PC-3 (cell line): ENCODE measurements around the gene FCRL5. TPM values are rescaled to one million over a fixed set of nuclear protein-coding genes. Genes with fewer than 3 reads are reported as not detected.
A peak's percentile ranks its signal among the peaks of the same experiment; 100 is the strongest.

Experiments
- ATAC-seq: fragments of 200-7000 bp; cut with Tn5 transposase; 2 replicates; pipeline ENCODE4 v1.9.1; 2020; ENCODE audit warnings: mild to moderate bottlenecking, moderate library complexity
- BruUV-seq: library from RNA; stranded (reverse); fragments of 400-500 nt; replicated peaks from 2 replicates; lab custom pipeline; 2021; lab: Mats Ljungman, UMichigan
- CTCF ChIA-PET: fragments of 300-600 bp; sonication (Branson Sonifier 250); formaldehyde crosslinking; loops from one replicate; lab custom pipeline; 2022; ENCODE audit warnings: antibody characterized with exemption; lab: Charles Lee
- POLR2A ChIA-PET: fragments of 300-600 bp; sonication (Branson Sonifier 250); formaldehyde crosslinking; loops from one replicate; lab custom pipeline; 2022; ENCODE audit warnings: antibody characterized with exemption; ENCODE audit not compliant: unreplicated experiment; lab: Charles Lee
- DNase-seq: peaks from one replicate; pipeline ENCODE4 v3.0.0-alpha.2; 2015
- H2AFZ ChIP-seq: fragments of 300-600 bp; sonication (generic); 2 replicates; pipeline ENCODE4 v1.6.0; 2016; ENCODE audit warnings: antibody characterized with exemption, low read length
- H3F3A ChIP-seq: fragments of 300-600 bp; sonication (generic); one replicate; pipeline ENCODE4 v1.6.0; 2017; ENCODE audit warnings: antibody characterized with exemption, low read length, control low read depth, mild to moderate bottlenecking; ENCODE audit not compliant: unreplicated experiment
- H3K27ac ChIP-seq: fragments of 300-600 bp; sonication (generic); 2 replicates; pipeline ENCODE4 v1.5.1; 2016; ENCODE audit warnings: mild to moderate bottlenecking, low read length
- H3K27me3 ChIP-seq: fragments of 300-600 bp; sonication (generic); 2 replicates; pipeline ENCODE4 v1.6.1; 2016; ENCODE audit warnings: low read length, mixed read lengths
- H3K36me3 ChIP-seq: fragments of 300-600 bp; sonication (generic); 2 replicates; pipeline ENCODE4 v1.6.1; 2016; ENCODE audit warnings: low read depth, mixed run types, low read length, mixed read lengths
- H3K4me1 ChIP-seq: fragments of 300-600 bp; sonication (generic); 2 replicates; pipeline ENCODE4 v1.5.1; 2016; ENCODE audit warnings: low read length; ENCODE audit not compliant: insufficient read depth
- H3K4me2 ChIP-seq: fragments of 300-600 bp; sonication (generic); 2 replicates; pipeline ENCODE4 v1.6.0; 2016; ENCODE audit warnings: low read length
- H3K4me3 ChIP-seq: fragments of 300-600 bp; sonication (generic); 2 replicates; pipeline ENCODE4 v1.5.1; 2016; ENCODE audit warnings: mild to moderate bottlenecking, low read length, mixed read lengths
- H3K79me2 ChIP-seq: fragments of 300-600 bp; sonication (generic); 2 replicates; pipeline ENCODE4 v1.6.1; 2017; ENCODE audit warnings: low read length, mixed read lengths
- H3K9ac ChIP-seq: fragments of 300-600 bp; sonication (generic); 2 replicates; pipeline ENCODE4 v1.6.0; 2016; ENCODE audit warnings: mild to moderate bottlenecking, low read length
- H3K9me2 ChIP-seq: fragments of 300-600 bp; sonication (generic); replicated peaks from 2 replicates; pipeline ENCODE4 v1.6.1; 2016; ENCODE audit warnings: mixed run types, low read length, mixed read lengths
- H3K9me3 ChIP-seq: fragments of 300-600 bp; sonication (generic); 2 replicates; pipeline ENCODE4 v1.6.1; 2016; ENCODE audit warnings: low read length, mixed read lengths
- H4K20me1 ChIP-seq: fragments of 300-600 bp; sonication (generic); 2 replicates; pipeline ENCODE4 v1.6.1; 2016; ENCODE audit warnings: low read length, mixed read lengths
- CTCF ChIP-seq: fragments of 300-600 bp; sonication (generic); conservative IDR thresholded peaks from 2 replicates; pipeline ENCODE4 v1.5.1; 2017; ENCODE audit warnings: antibody characterized with exemption, low read depth, mild to moderate bottlenecking, low read length
- EZH2 ChIP-seq: fragments of 300-600 bp; sonication (generic); IDR thresholded peaks from one replicate; pipeline ENCODE4 v1.6.1; 2017; ENCODE audit warnings: antibody characterized with exemption, mild to moderate bottlenecking, low read length; ENCODE audit not compliant: unreplicated experiment
- EZH2phosphoT487 ChIP-seq: fragments of 300-600 bp; sonication (generic); IDR thresholded peaks from 2 replicates; pipeline ENCODE4 v1.6.1; 2018; ENCODE audit warnings: mild to moderate bottlenecking, antibody characterized with exemption, low read length, borderline replicate concordance
- intact Hi-C: fragments of 100-400 bp; cut with micrococcal nuclease; formaldehyde crosslinking; loops from 2 replicates; pipeline ENCODE4 v1.9.0; 2023
- total RNA-seq: library from RNA; depleted of rRNA; stranded (reverse); fragments of >200 nt; gene quantifications from 2 replicates; pipeline ENCODE4 v1.2.3, GENCODE V29; 2014

Gene FCRL5
- total RNA-seq, 1 experiment from 2014 or later, result not detected

- BruUV-seq, result no TSS peak
- CTCF ChIA-PET, result no interaction called here
These were observed 55.0 kb downstream of the FCRL5 start for GRCh38 chr1:157497284-157497683.

GRCh38 chr1:157496121-157496526 is 56.2 kb downstream of the FCRL5 start:
- DNase-seq, result peak; percentile 84
- H3K4me1 ChIP-seq, result no peaks in the 10 kb centered on the region
- intact Hi-C loops, result no loop called here
- no peaks in the 10 kb centered on the region for H3K9me3 ChIP-seq
- ATAC-seq, result peak; percentile 79
- H3K27ac ChIP-seq, result no peak overlapping the region
- no peaks in the 10 kb centered on the region for H4K20me1 ChIP-seq
- no peak overlapping the region for H3K4me3 ChIP-seq
- peaks cover 31% of the 10 kb centered on the region for H3K27me3 ChIP-seq
- H2AFZ ChIP-seq, result no peak overlapping the region
- no TSS peak for BruUV-seq
- no peak overlapping the region for H3K9ac ChIP-seq
- H3K9me2 ChIP-seq, result no peaks in the 10 kb centered on the region
- TF ChIP-seq CTCF, result peak; percentile 90
- TF ChIP-seq EZH2phosphoT487, result no peak
- TF ChIP-seq EZH2, result no peak
- ChIA-PET CTCF (no interaction called here), POLR2A (no interaction called here)
- no peaks in the 10 kb centered on the region for H3F3A ChIP-seq
- H3K79me2 ChIP-seq, result no peaks in the 10 kb centered on the region
- no peaks in the 10 kb centered on the region for H3K36me3 ChIP-seq
- no peak overlapping the region for H3K4me2 ChIP-seq

More at GRCh38 chr1:157497284-157497683, 55.0 kb downstream of the FCRL5 start:
- POLR2A ChIA-PET, result no interaction called here
- H3K4me1 ChIP-seq, result no peaks in the 10 kb centered on the region
- H3K9me2 ChIP-seq, result no peaks in the 10 kb centered on the region
- no peaks in the 10 kb centered on the region for H3F3A ChIP-seq
- H3K27me3 ChIP-seq, result peaks cover 34% of the 10 kb centered on the region
- intact Hi-C loops, result no loop called here
- no peak overlapping the region for H3K4me3 ChIP-seq
- no peak overlapping the region for H2AFZ ChIP-seq
- H3K27ac ChIP-seq, result no peak overlapping the region
- TF ChIP-seq EZH2phosphoT487 (no peak), CTCF (no peak), EZH2 (no peak)
- DNase-seq (no peak), ATAC-seq (no peak)
- no peaks in the 10 kb centered on the region for H3K79me2 ChIP-seq
- no peaks in the 10 kb centered on the region for H3K9me3 ChIP-seq
- H3K9ac ChIP-seq, result no peak overlapping the region
- H3K36me3 ChIP-seq, result no peaks in the 10 kb centered on the region
- no peak overlapping the region for H3K4me2 ChIP-seq
- H4K20me1 ChIP-seq, result no peaks in the 10 kb centered on the region

- Histone ChIP-seq H3K27me3 (peaks cover 22% of the 10 kb centered on the region), H3K9me2 (no peaks in the 10 kb centered on the region), H3K4me3 (no peak overlapping the region), H3F3A (no peaks in the 10 kb centered on the region), H3K36me3 (no peaks in the 10 kb centered on the region), H2AFZ (no peak overlapping the region), H3K9me3 (no peaks in the 10 kb centered on the region), H3K27ac (no peak overlapping the region), H4K20me1 (no peaks in the 10 kb centered on the region), H3K9ac (no peak overlapping the region), H3K4me1 (no peaks in the 10 kb centered on the region), H3K79me2 (no peaks in the 10 kb centered on the region), H3K4me2 (no peak overlapping the region)
- ChIA-PET POLR2A (no interaction called here), CTCF (no interaction called here)
- no TSS peak for BruUV-seq
- ATAC-seq, result no peak
- intact Hi-C loops, result no loop called here
- DNase-seq, result no peak
- TF ChIP-seq CTCF (no peak), EZH2phosphoT487 (no peak), EZH2 (no peak)
These were observed 57.0 kb downstream of the FCRL5 start for GRCh38 chr1:157495285-157495684.
